Naive thymus-derived CD4-positive, alpha-beta T cell (primary cell): ENCODE results near the gene OR7A10. TPM values are rescaled to one million over a fixed set of nuclear protein-coding genes. Genes with fewer than 3 reads are reported as not detected.

Source experiments
- ATAC-seq: fragments of 150-1000 bp; cut with Tn5 transposase; 2 replicates; pipeline ENCODE4 v1.10.0; 2021; ENCODE audit warnings: mild to moderate bottlenecking, moderate library complexity
- CTCF ChIA-PET: fragments of 350-600 bp; sonication (Branson Sonifier 250); formaldehyde crosslinking; loops from one replicate; lab custom pipeline; 2021; ENCODE audit warnings: antibody characterized with exemption; lab: Charles Lee
- POLR2A ChIA-PET: fragments of 350-600 bp; sonication (Branson Sonifier 250); formaldehyde crosslinking; loops from one replicate; lab custom pipeline; 2021; ENCODE audit warnings: antibody characterized with exemption, inconsistent platforms; lab: Charles Lee
- DNase-seq, 9 donors: peaks; one replicate each; pipeline versions ENCODE4 v3.0.0 to v3.0.0-alpha.2; 2020 to 2022; ENCODE audit warnings: mixed read lengths in 1 of 9
- H3K27ac ChIP-seq: one replicate; pipeline ENCODE4 v1.7.0; 2013; ENCODE audit warnings: mild to moderate bottlenecking, low read depth, low read length, moderate library complexity
- H3K27me3 ChIP-seq, 2 donors: one replicate each; pipeline ENCODE4 v1.7.0; 2013; ENCODE audit warnings: low read length in 2 of 2, mild to moderate bottlenecking in 2 of 2, moderate library complexity in 2 of 2; ENCODE audit not compliant: control insufficient read depth in 2 of 2, insufficient read depth in 2 of 2
- H3K36me3 ChIP-seq, 3 experiments: 1 replicate in 2 of 3; 2 replicates in 1 of 3; pipeline ENCODE4 v1.7.0; 2013; ENCODE audit warnings: low read length in 3 of 3, mild to moderate bottlenecking in 3 of 3, moderate library complexity in 1 of 3; ENCODE audit not compliant: insufficient read depth in 3 of 3, control insufficient read depth in 2 of 3
- H3K4me1 ChIP-seq, 2 donors: one replicate each; pipeline ENCODE4 v1.7.0; 2013; ENCODE audit warnings: low read length in 2 of 2, mild to moderate bottlenecking in 2 of 2, moderate library complexity in 1 of 2; ENCODE audit not compliant: control insufficient read depth in 2 of 2, insufficient read depth in 2 of 2
- H3K4me3 ChIP-seq: 2 replicates; pipeline ENCODE4 v1.7.0; 2013; ENCODE audit warnings: mild to moderate bottlenecking, low read length
- H3K9me3 ChIP-seq, 3 experiments: 1 replicate in 2 of 3; 2 replicates in 1 of 3; pipeline ENCODE4 v1.7.0; 2013; ENCODE audit warnings: low read length in 3 of 3; ENCODE audit not compliant: control insufficient read depth in 2 of 3
- H3K27ac Mint-ChIP-seq, 9 donors: one replicate each; pipeline ENCODE4 v1.8.0; 2020 to 2022; ENCODE audit warnings: mixed read lengths in 9 of 9, mild to moderate bottlenecking in 8 of 9, moderate library complexity in 5 of 9, inconsistent platforms in 2 of 9
- H3K27me3 Mint-ChIP-seq, 5 donors: one replicate each; pipeline ENCODE4 v1.8.0; 2021 to 2022; ENCODE audit warnings: mixed read lengths in 5 of 5, mild to moderate bottlenecking in 1 of 5
- H3K36me3 Mint-ChIP-seq, 5 donors: one replicate each; pipeline ENCODE4 v1.8.0; 2020 to 2022; ENCODE audit warnings: mixed read lengths in 5 of 5, mild to moderate bottlenecking in 3 of 5, inconsistent platforms in 1 of 5
- H3K4me1 Mint-ChIP-seq, 7 donors: one replicate each; pipeline ENCODE4 v1.8.0; 2020 to 2022; ENCODE audit warnings: mixed read lengths in 7 of 7, mild to moderate bottlenecking in 3 of 7, inconsistent platforms in 1 of 7
- H3K4me3 Mint-ChIP-seq, 10 donors: one replicate each; pipeline ENCODE4 v1.8.0; 2020 to 2022; ENCODE audit warnings: mild to moderate bottlenecking in 10 of 10, mixed read lengths in 10 of 10, moderate library complexity in 6 of 10, inconsistent platforms in 2 of 10
- H3K9me3 Mint-ChIP-seq, 11 donors: one replicate each; pipeline ENCODE4 v1.8.0; 2020 to 2022; ENCODE audit warnings: mixed read lengths in 11 of 11, mild to moderate bottlenecking in 4 of 11, inconsistent platforms in 1 of 11, moderate library complexity in 1 of 11
- intact Hi-C, 2 donors: fragments of 100-400 bp; cut with micrococcal nuclease; formaldehyde crosslinking; loops; one replicate each; pipeline ENCODE4 v1.15.1; 2023
- polyA plus RNA-seq, 2 donors: library from polyadenylated mRNA; unstranded; fragments of 300-500 nt; fragmentation: Illumina TruSeq; gene quantifications; one replicate each; pipeline ENCODE4 v1.2.3, GENCODE V29; 2021
- total RNA-seq, 6 experiments: library from RNA in 5 of 6; stranded (reverse) in 5 of 6; gene quantifications; 1 replicate in 5 of 6; 2 replicates in 1 of 6; pipeline ENCODE4 v1.2.3 and lab custom pipeline; 2021 to 2026

Gene OR7A10
- total RNA-seq = not detected
- polyA plus RNA-seq = not detected
- total RNA-seq (lab: John Stamatoyannopoulos, UW) = not detected

GRCh38 chr19:14848822-14849221 lies at the start of gene OR7A10:
OR7A10 (minus strand) TSS chr19:14848922; CDS start chr19:14841877, 7,045 bp downstream.
- ATAC-seq = no peak
- Mint-ChIP-seq H3K27me3 (peaks cover 0 to 47% (median 46%) of the 10 kb centered on the region in 5 donors), H3K4me3 (no peak within 1 kb of the TSS)

GRCh38 chr19:14890643-14891379 lies 42.1 kb upstream of the OR7A10 start:
- DNase-seq = no peak
- H3K4me3 Mint-ChIP-seq = no peak overlapping the region
- no peaks in the 10 kb centered on the region for H3K36me3 Mint-ChIP-seq
- intact Hi-C loops = no loop called here
- Histone ChIP-seq H3K4me1 (no peaks in the 10 kb centered on the region), H3K4me3 (no peak overlapping the region), H3K27ac (no peak overlapping the region), H3K9me3 (no peaks in the 10 kb centered on the region), H3K27me3 (peaks cover 0 to 6% of the 10 kb centered on the region in 2 donors), H3K36me3 (no peaks in the 10 kb centered on the region)
- POLR2A ChIA-PET = no interaction called here
- no peak for ATAC-seq
- H3K27me3 Mint-ChIP-seq = peaks cover 18 to 48% (median 38%) of the 10 kb centered on the region in 5 donors
- no peak overlapping the region for H3K27ac Mint-ChIP-seq
- no peaks in the 10 kb centered on the region for H3K9me3 Mint-ChIP-seq
- CTCF ChIA-PET = interaction anchor here (0.5 to 0.6 kb wide), 2 partner anchors 129 to 1619 kb away, joined by 3 read pairs; no protein-coding TSS in a partner anchor
- peaks cover 0 to 7% (median 5%) of the 10 kb centered on the region in 7 donors for H3K4me1 Mint-ChIP-seq

More at GRCh38 chr19:14848822-14849221, at the start of gene OR7A10:
- H3K4me3 ChIP-seq = no peak within 1 kb of the TSS
- POLR2A ChIA-PET = no interaction called here
- no peak within 1 kb of the TSS for H3K27ac ChIP-seq
- peaks cover 0 to 4% (median 0%) of the 10 kb centered on the region in 11 donors for H3K9me3 Mint-ChIP-seq
- DNase-seq = no peak
- no peaks in the 10 kb centered on the region for H3K36me3 ChIP-seq
- H3K27me3 ChIP-seq = no peaks in the 10 kb centered on the region
- no peaks in the 10 kb centered on the region for H3K4me1 Mint-ChIP-seq
- no peaks in the 10 kb centered on the region for H3K4me1 ChIP-seq
- CTCF ChIA-PET = no interaction called here
- H3K36me3 Mint-ChIP-seq = no peaks in the 10 kb centered on the region
- intact Hi-C loops = no loop called here
- no peak within 1 kb of the TSS for H3K27ac Mint-ChIP-seq
- H3K9me3 ChIP-seq = no peaks in the 10 kb centered on the region

GRCh38 chr19:14889994-14890642 lies 41.4 kb upstream of the OR7A10 start:
- intact Hi-C loops = loop anchor here in 1 of 2 donors (5.0 kb wide), 1 partner anchor 458 kb away; the partner anchor contains the start of gene PKN1
- no peak overlapping the region for H3K4me3 Mint-ChIP-seq
- no peaks in the 10 kb centered on the region for H3K36me3 Mint-ChIP-seq
- peaks cover 18 to 47% (median 32%) of the 10 kb centered on the region in 5 donors for H3K27me3 Mint-ChIP-seq
- H3K9me3 Mint-ChIP-seq = no peaks in the 10 kb centered on the region
- peaks cover 0 to 6% of the 10 kb centered on the region in 2 donors for H3K27me3 ChIP-seq
- no peaks in the 10 kb centered on the region for H3K4me1 ChIP-seq
- H3K27ac ChIP-seq = no peak overlapping the region
- no peak for ATAC-seq
- peaks cover 0 to 8% (median 5%) of the 10 kb centered on the region in 7 donors for H3K4me1 Mint-ChIP-seq
- no peak overlapping the region for H3K4me3 ChIP-seq
- ChIA-PET POLR2A (no interaction called here), CTCF (no interaction called here)
- no peaks in the 10 kb centered on the region for H3K9me3 ChIP-seq
- no peak for DNase-seq
- no peak overlapping the region for H3K27ac Mint-ChIP-seq
- no peaks in the 10 kb centered on the region for H3K36me3 ChIP-seq

GRCh38 chr19:14886032-14886431 lies 37.3 kb upstream of the OR7A10 start, which contains the start of gene OR7A17:
OR7A17 (minus strand) TSS chr19:14886132; CDS start chr19:14881355, 4,777 bp downstream.
- DNase-seq (no peak), ATAC-seq (no peak)
- ChIA-PET POLR2A (no interaction called here), CTCF (interaction anchor here (1.2 kb wide), 1 partner anchor 312 kb away, joined by 4 read pairs; no protein-coding TSS in a partner anchor)
- intact Hi-C loops = loop anchor here in 1 of 2 donors (5.0 kb wide), 1 partner anchor 454 kb away; the partner anchor contains the start of gene PKN1
- H3K9me3 ChIP-seq = no peaks in the 10 kb centered on the region
- H3K27ac ChIP-seq = no peak within 1 kb of the TSS
- Mint-ChIP-seq H3K36me3 (no peaks in the 10 kb centered on the region), H3K27ac (peak within 1 kb of the TSS in 1 of 9 donors; percentile 26), H3K4me3 (no peak within 1 kb of the TSS), H3K4me1 (peaks cover 0 to 8% (median 5%) of the 10 kb centered on the region in 7 donors), H3K27me3 (peaks cover 11 to 35% (median 25%) of the 10 kb centered on the region in 5 donors), H3K9me3 (no peaks in the 10 kb centered on the region)
- H3K36me3 ChIP-seq = no peaks in the 10 kb centered on the region
- H3K27me3 ChIP-seq = no peaks in the 10 kb centered on the region
- H3K4me1 ChIP-seq = no peaks in the 10 kb centered on the region
- no peak within 1 kb of the TSS for H3K4me3 ChIP-seq

GRCh38 chr19:14871619-14872230 lies 23.0 kb upstream of the OR7A10 start:
- intact Hi-C loops = no loop called here
- Mint-ChIP-seq H3K9me3 (peaks cover 0 to 5% (median 0%) of the 10 kb centered on the region in 11 donors), H3K27me3 (peaks cover 10 to 55% (median 45%) of the 10 kb centered on the region in 5 donors), H3K27ac (no peak overlapping the region), H3K36me3 (no peaks in the 10 kb centered on the region), H3K4me1 (no peaks in the 10 kb centered on the region), H3K4me3 (no peak overlapping the region)
- H3K4me1 ChIP-seq = no peaks in the 10 kb centered on the region
- no peak overlapping the region for H3K27ac ChIP-seq
- H3K27me3 ChIP-seq = no peaks in the 10 kb centered on the region
- no peak for DNase-seq
- no peak overlapping the region for H3K4me3 ChIP-seq
- no peaks in the 10 kb centered on the region for H3K9me3 ChIP-seq
- ChIA-PET CTCF (no interaction called here), POLR2A (no interaction called here)
- no peaks in the 10 kb centered on the region for H3K36me3 ChIP-seq
- no peak for ATAC-seq

- CTCF ChIA-PET = no interaction called here
Measured at GRCh38 chr19:14868497-14868896, 19.8 kb upstream of the OR7A10 start.

More at GRCh38 chr19:14868497-14868896, 19.8 kb upstream of the OR7A10 start:
- Mint-ChIP-seq H3K27me3 (peaks cover 7 to 60% (median 48%) of the 10 kb centered on the region in 5 donors), H3K27ac (no peak overlapping the region), H3K4me3 (no peak overlapping the region), H3K36me3 (no peaks in the 10 kb centered on the region), H3K4me1 (no peaks in the 10 kb centered on the region), H3K9me3 (peaks cover 0 to 5% (median 0%) of the 10 kb centered on the region in 11 donors)
- ATAC-seq (no peak), DNase-seq (no peak)
- Histone ChIP-seq H3K9me3 (no peaks in the 10 kb centered on the region), H3K27ac (no peak overlapping the region), H3K27me3 (no peaks in the 10 kb centered on the region), H3K36me3 (no peaks in the 10 kb centered on the region), H3K4me3 (no peak overlapping the region), H3K4me1 (no peaks in the 10 kb centered on the region)
- intact Hi-C loops = no loop called here
- POLR2A ChIA-PET = interaction anchor here (0.6 kb wide), 1 partner anchor 1141 kb away, joined by 3 read pairs; no protein-coding TSS in a partner anchor
